HG03025 (cell line): ENCODE results near the gene OR8B3.
"Not testable (repeated sequence)": the region's sequence is repeated elsewhere in the genome, so short reads cannot be mapped to it uniquely, and the experiment has no call there.

ENCODE experiments used
- ATAC-seq: cut with Tn5 transposase; IDR thresholded peaks from one replicate; pipeline ENCODE4 v1.9.1; 2021; ENCODE audit warnings: mild to moderate bottlenecking, moderate library complexity; ENCODE audit not compliant: unreplicated experiment, low FRiP score

OR8B3 gene, protein sequence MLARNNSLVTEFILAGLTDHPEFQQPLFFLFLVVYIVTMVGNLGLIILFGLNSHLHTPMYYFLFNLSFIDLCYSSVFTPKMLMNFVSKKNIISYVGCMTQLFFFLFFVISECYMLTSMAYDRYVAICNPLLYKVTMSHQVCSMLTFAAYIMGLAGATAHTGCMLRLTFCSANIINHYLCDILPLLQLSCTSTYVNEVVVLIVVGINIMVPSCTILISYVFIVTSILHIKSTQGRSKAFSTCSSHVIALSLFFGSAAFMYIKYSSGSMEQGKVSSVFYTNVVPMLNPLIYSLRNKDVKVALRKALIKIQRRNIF

DNA sequence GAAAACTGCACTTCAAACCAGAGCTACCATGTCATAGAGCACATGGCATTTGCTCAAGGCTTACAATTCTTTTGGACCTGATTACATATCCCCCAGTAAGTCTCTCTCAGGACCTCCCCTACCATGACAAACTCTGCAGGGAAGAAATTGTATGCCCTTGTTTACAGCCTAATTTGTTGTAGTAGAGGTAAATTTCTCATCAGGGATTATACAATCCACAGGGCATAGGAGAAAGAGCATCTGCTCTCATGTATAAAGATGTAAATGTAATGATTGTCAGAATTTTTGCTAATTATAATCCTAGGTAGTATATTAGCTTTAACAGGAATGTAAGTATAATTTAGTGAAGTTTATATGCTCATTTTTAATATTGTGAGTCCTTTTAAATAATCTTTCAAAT lies at the start of gene OR8B3:
TSS of gene OR8B3 (minus strand) at position 101 of the 400 bp plus-strand sequence. CDS start 1,673 bp downstream, outside the sequence.
- ATAC-seq, result no peak

DNA sequence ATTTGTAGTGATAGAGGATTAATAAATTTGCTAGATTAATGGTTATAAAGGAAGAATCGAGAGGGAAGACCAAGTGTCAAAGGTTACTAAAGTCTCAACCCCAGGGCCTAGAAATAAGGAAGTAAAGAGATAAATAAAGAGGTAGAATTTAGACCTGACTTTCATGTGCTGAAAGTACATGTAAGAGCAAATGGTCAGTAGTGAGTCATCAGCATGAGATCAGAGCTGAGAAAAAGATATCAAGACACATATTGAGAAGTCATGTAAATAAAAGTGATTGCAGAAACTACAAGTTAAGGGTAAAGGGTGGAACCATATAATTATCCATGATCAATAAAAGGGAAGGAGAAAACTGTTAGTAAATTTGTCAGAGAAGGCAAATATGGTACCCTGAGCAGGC lies 48.1 kb upstream of the OR8B3 start:
- ATAC-seq, result no peak

DNA sequence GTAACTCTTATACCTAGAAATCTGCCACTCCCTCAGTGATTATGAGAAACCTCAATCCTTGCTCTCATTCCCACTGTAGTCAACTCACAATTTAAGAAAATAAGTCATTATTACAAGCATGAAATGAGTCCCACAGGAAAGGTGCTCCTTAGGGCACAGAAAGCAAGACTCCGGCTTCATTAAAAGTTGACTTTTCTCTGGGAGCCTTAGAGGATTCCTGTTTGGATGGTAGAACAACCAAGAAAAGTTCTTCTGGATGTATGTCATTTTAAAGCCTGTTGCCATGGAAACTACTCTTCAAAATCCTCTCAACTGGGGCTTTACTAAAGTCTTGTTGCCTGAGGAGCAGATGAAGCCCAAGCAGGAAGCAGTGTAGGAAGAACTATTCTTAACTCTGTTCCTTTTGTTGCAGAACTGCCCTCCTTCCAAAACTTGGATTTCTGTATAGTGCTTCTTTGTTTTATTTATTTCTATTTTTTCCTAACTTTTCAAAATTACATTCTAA lies 46.9 kb upstream of the OR8B3 start, which contains the start of gene OR8B8:
TSS of gene OR8B8 (minus strand) at position 51 of the 505 bp plus-strand sequence. CDS start 4,611 bp downstream, outside the sequence.
- ATAC-seq, result no peak

DNA sequence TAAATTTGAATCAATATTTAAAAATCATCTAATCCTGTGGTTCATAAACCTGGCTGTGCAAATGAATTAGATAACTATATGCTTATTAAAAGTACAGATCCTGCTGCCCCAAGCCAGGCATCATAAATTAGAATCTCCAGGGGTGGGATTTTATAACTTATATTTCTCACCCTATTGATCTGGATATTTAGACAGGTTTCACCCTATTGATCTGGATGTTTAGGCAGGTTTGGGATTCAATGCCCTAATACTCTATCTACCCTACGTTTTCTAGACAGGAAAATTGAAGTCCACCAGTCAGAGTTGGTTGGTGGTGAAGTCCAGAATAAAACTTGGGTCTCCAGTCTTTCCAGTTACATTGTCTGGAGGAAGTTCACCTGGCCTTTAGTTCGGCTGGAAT lies 44.0 kb upstream of the OR8B3 start:
- ATAC-seq, result no peak

DNA sequence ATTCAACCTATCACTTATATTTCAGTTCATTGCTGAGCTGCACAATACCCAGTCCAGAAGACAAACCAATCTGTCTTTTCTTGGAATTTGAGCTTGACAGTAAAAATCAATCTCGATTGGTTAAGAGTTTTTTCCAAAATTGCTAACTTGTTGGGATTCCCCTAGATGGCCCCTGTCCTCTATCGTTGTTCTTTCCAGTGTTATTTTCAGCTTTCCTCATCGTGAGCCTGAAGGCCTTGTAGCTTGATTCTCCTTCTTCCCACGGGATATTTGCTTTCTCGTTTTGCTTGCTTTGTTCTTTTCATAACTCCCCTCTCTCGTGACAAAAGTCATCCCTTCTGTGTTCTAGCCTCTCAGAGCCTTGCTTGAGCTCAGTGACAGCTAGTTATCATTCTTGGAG lies 43.6 kb upstream of the OR8B3 start:
- ATAC-seq, result no peak

DNA sequence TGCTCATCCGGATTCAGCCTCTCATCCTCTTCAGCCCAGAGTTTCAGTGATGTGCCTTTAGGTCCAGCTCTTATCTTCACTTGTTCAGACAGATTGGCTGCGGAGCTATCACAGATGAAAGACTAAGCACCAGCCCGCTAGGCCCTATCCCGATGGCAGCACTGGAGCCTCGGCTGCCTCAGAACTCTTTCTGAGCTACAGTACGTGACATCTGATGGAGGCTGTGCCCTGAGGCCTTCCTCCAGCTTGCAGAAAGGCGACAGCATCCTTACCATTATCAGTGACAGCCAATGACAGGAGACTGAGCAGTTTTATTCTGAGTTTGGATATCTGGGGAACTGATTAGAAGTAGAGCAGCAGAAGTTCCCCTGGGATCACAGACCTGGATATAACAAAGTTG lies 42.7 kb upstream of the OR8B3 start:
- no peak for ATAC-seq

DNA sequence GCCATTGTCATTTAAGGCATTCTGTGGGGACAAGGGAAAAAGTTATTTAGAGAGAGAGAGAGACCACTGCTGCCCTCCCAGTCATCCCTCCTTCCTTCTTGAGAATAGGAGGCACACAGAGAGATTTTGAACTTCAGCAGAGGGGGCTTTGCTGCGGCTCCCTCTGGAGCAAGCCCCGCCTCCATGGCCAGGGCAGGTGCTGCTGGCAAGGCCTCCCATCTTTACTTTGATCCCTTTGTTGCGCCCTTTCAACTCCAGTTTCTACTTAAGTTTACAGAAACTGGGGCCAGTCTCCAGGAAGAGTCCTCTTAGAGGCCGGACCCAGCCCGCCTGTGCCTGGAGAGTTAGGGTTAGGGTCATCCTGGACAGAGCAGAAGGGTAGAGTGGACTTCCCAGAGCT lies 42.3 kb upstream of the OR8B3 start:
- no peak for ATAC-seq

DNA sequence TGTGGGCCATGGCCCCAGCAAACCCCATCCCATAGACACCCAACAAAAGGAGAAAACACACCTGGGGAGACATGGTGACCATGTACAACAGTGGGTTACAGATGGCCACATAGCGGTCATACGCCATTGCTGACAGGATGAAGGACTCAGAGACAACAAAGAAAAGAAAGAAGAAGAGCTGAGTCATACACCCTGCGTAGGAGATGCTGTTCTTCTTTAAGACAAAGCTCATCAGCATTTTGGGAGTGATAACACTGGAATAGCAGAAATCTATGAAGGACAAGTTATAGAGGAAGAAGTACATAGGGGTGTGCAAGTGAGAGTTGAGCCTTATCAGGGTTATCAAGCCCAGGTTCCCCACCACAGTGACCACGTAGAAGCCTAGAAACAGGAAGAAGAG lies 41.8 kb upstream of the OR8B3 start:
- ATAC-seq, result no peak

DNA sequence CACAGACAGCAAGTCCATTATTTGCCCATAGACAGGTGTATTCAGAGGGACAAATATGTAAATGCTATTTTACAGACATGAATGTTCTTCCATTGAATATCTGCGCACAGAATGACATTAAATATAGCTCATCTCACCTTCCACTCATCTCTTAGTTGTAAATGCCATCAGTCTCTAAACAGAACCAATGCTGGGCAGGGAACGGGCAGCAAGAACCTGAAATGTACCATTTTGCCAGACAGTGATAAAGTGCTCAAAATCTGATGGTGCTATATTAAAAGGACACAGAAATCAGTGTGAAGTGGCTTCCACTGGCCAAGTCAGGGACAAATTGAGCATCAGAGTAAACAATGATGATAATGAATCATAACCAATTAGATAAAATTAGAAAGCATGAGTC lies 35.9 kb upstream of the OR8B3 start:
- ATAC-seq, result no peak

DNA sequence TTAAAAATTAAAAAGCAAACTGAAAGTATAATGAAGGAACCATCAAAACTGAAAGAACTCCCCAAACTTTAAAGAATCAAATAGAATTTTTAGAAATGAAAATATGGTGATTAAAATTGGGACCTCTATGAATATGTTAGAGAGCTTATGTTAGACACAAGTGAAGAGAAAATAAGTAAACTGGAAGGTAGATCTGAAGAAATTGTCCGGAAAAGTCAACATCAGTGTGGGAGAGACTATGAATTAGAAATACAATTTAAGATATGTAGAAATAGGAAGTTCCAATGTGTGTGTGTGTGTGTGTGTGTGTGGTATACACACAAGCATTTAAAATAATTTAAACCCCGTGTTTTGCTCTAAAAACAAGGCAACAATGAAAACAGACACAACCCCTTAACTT lies 30.8 kb upstream of the OR8B3 start:
- no peak for ATAC-seq

DNA sequence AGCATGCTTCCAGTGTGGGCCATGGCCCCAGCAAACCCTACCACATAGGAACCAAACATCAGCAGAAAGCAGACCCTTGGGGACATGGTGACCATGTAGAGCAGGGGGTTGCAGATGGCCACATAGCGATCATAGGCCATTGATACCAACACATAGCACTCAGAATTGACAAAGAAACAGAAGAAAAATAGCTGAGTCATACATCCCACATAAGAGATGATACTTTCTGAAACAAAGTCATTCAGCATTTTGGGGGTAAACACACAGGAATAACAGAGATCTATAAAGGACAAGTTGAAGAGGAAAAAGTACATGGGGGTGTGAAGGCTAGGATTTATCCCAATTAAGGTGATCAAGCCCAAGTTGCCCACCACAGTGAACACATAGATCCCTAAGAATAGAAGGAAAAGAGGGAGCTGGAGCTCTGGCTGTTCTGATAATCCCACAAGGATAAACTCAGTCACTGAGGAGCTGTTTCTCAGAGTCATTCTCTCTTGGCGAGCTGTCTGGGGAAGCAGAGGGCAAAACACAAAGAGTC lies 25.6 kb upstream of the OR8B3 start, which contains the start of gene OR8B4:
TSS of gene OR8B4 (minus strand) at position 488 of the 538 bp plus-strand sequence. CDS start at position 488, 0 bp downstream.
- no peak for ATAC-seq

DNA sequence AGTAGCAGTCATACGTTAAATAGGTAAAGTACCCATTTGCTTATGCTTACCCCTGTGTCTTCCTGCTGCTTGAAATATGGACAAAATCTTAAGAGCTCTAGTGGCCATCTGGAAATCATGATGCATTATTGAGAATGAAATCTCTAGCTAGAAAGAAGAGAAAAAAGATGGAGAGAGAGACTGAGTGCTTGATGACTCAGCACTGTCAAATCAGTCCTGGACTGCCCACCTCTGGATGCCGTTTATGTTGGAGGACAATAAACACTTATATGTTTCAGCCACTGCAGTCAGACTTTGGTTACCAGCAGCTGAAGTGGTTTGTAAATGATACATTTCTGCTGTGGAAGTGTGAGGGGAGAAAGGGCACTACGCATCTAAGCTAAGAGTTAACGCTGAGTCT lies 22.2 kb upstream of the OR8B3 start:
- ATAC-seq, result no peak

DNA sequence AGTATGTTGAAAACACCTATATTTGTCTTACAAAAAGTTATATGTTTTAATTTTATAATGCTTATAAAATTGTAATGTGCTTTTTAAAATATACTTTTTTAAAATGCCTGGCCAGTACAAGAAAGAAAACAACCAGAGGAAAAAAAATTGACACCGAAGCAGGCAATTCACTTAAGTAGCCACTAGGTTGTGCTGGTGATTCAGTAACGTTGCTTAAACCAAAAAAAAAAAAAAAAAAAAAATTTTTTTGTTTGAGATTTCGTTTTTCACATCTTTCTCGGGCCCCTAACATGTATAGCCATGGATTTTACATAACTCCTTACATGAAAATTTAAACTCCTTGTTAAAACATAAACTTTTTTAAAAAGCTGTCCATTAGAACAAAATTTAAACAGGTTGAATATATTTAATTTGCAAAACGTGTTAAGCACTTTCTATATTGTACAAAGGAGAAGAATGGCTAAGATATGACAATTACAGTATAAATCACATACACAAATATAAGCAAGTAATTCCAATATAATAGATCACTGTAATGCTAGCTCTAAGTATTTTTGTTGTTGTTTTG lies 16.6 kb upstream of the OR8B3 start:
- no peak for ATAC-seq

DNA sequence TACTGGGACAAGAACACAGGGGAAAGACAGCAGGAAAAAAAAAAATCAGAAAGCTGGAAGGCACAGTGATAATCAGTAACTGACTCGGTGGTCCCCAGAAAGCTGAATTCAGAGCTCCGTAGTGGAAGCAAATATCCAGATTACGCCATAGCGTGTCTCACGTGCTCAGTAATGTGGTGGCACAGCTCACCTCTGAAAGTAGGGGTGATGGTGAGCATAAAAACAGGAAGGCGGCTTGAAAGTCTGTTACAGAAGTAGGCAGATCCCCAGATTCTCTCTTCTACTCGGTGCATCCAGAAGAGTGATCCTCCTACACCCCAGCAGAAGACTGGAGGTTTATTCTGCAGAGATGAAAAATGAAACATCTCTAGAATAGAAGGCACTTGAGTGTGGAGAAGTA lies 11.1 kb upstream of the OR8B3 start:
- no peak for ATAC-seq

DNA sequence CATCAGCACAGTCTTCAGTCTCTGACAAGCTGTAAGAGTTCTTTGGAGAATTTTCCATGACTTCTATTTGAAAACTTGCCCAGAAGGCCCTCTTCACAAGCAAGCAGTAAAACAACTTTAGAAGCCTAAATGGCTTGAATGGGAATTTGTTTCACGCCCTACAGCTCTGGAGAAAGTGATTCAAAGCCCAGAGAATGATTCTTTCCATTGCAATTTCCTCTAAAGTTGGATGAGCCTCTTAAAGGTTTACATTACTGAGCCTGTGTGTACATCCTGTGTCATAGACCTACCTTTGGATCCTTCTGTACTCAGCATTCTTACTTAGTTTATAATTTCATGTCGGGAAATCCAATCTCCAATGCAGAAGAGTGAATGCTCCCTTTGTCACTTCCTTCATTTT lies 6.8 kb upstream of the OR8B3 start:
- ATAC-seq, result no peak

DNA sequence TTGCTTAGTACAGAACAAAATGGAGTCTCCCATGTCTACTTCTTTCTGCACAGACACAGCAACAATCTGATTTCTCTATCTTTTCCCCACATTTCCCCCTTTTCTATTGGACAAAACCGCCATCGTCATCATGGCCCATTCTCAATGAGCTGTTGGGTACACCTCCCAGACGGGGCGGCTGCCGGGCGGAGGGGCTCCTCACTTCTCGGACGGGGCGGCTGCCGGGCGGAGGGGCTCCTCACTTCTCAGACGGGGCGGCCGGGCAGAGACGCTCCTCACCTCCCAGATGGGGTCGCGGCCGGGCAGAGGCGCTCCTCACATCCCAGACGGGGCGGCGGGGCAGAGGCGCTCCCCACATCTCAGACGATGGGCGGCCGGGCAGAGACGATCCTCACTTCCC lies 4.4 kb upstream of the OR8B3 start:
- not testable (repeated sequence) for ATAC-seq

DNA sequence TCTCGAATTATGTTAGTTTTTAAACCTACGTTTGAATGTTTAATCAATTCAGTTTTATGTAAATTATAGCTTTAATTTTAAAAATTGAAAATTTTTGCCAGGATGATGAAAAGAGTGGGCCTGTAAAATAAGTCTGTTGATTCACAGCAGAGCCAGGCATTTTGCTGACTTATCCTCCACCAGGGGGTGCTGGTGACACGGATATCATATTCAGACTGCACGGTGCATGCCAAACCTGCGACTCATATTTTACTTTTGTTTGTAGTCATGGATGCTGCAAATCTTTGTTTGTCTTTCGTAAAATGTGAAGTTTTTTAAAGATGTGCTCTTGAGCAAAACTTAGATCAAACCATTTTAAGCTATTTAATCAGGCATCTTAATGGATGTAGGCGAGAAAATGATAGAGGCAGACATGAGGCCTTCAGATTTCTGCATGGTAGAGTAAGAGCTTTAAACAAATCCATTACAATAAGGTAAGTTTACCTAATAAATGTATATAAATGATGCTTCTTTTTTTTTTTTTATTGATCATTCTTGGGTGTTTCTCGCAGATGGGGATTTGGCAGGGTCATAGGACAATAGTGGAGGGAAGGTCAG lies 3.6 kb upstream of the OR8B3 start:
- peak; percentile 75 for ATAC-seq

DNA sequence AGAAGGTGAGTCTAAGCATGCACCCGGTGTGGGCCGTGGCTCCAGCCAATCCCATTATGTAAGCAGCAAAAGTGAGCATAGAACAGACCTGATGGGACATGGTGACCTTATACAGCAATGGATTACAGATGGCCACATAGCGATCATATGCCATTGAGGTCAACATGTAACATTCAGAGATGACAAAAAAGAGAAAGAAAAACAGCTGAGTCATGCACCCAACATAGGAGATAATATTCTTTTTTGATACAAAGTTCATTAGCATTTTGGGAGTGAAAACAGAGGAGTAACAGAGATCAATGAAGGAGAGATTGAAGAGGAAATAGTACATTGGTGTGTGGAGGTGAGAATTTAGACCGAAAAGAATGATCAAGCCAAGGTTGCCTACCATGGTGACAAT lies 2.0 kb downstream of the OR8B3 start:
- not testable (repeated sequence) for ATAC-seq

DNA sequence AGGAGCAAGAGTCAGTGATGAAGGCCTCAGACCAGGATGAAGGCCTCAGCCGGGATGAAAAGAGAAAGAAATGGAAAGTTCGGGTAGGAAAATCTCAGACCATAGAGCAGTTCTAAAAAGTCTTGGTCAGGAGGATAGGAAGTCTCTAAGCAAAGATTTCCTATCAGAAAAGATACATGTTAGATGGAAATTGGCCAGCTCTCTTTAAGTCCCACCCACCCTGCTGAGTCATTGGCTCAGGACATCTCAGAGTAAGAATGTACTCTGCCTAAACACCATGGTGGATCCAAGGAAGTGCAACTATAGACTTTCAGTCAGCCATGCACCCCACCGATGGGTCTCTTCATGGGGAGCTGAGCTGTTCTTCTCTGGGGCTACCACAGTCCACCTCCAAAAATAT lies 4.4 kb downstream of the OR8B3 start:
- no peak for ATAC-seq

DNA sequence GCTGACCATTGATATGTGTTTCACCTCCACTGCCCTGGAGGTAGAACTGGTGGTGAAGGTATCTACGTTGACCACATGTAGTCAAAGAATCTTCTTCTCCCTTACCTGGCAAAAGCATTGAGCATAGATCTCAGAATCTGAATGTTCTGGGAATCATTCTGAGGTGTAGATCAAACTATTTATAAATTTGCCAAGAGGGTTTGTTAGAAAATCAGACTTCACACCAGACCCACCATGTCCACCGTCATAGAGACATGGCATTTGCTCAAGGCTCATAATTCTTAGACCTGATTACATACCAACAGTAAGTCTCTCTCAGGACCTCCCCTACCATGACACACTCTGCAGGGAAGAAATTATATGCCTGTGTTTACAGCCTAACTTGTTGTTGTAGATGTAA lies 14.4 kb downstream of the OR8B3 start, which contains the start of gene OR8B2:
TSS of gene OR8B2 (minus strand) at position 101 of the 400 bp plus-strand sequence. CDS start 1,156 bp downstream, outside the sequence.
- no peak for ATAC-seq

DNA sequence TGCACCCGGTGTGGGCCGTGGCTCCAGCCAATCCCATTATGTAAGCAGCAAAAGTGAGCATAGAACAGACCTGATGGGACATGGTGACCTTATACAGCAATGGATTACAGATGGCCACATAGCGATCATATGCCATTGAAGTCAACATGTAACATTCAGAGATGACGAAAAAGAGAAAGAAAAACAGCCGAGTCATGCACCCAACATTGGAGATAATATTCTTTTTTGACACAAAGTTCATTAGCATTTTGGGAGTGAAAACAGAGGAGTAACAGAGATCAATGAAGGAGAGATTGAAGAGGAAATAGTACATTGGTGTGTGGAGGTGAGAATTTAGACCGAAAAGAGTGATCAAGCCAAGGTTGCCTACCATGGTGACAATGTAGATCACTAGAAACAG lies 16.0 kb downstream of the OR8B3 start:
- not testable (repeated sequence) for ATAC-seq
